Neural crest cell (in vitro differentiated cells): Measurements from ENCODE around the gene S100A7. TPM values are rescaled to one million over a fixed set of nuclear protein-coding genes. Genes with fewer than 3 reads are reported as not detected.
A peak's percentile ranks its signal among the peaks of the same experiment; 100 is the strongest.
"Not testable (repeated sequence)": the region's sequence is repeated elsewhere in the genome, so short reads cannot be mapped to it uniquely, and the experiment has no call there.

Source experiments
- DNase-seq: peaks from one replicate; pipeline ENCODE4 v3.0.0; 2021; ENCODE audit warnings: low read depth, mixed read lengths, low spot score
- H3K27ac Mint-ChIP-seq: one replicate; pipeline ENCODE4 v1.8.0; 2021; ENCODE audit warnings: mild to moderate bottlenecking, mixed read lengths; ENCODE audit not compliant: unreplicated experiment
- H3K27me3 Mint-ChIP-seq: 2 replicates; pipeline ENCODE4 v1.8.0; 2021; ENCODE audit warnings: low read depth, mild to moderate bottlenecking, mixed read lengths
- H3K36me3 Mint-ChIP-seq: 2 replicates; pipeline ENCODE4 v1.8.0; 2021; ENCODE audit warnings: low read depth, mild to moderate bottlenecking, mixed read lengths
- H3K4me1 Mint-ChIP-seq: 2 replicates; pipeline ENCODE4 v1.8.0; 2021; ENCODE audit warnings: mixed read lengths
- H3K4me3 Mint-ChIP-seq: one replicate; pipeline ENCODE4 v1.8.0; 2021; ENCODE audit warnings: mild to moderate bottlenecking, mixed read lengths
- H3K9me3 Mint-ChIP-seq: 2 replicates; pipeline ENCODE4 v1.8.0; 2021; ENCODE audit warnings: mixed read lengths
- total RNA-seq: library from RNA; stranded (reverse); gene quantifications from 2 replicates; pipeline ENCODE4 v1.2.1, GENCODE V29; 2021
- TF ChIP-seq, protein P1 (sequence below): fragments of 200-600 bp; sonication (generic); conservative IDR thresholded peaks from 2 replicates; pipeline ENCODE4 v1.5.0; 2021; ENCODE audit warnings: antibody characterized with exemption, mild to moderate bottlenecking

The S100A7 gene
- total RNA-seq, 1 donor from 2014 or later, result not detected

DNA sequence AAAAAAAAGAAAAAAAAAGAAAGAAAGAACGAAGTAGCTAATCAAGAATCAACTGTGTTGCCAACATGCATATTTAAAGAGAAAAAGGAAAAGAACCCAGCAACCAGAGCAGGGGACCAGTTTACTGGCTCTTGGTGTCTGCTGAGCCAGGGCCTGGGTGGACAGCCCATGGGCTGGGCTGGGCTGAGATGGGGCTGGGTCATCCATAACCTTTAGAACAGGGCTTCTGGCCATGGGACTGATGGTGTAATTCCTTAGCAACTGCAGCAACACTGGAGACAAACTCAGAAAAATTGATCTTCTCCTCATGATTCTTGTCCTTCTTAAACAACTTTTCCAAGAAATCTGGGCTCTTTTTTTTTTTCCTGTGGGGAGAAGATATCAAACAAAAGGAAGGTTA, 33.6 kb downstream of the S100A7 start:
- Mint-ChIP-seq H3K27ac (no peak overlapping the region), H3K4me1 (no peaks in the 10 kb centered on the region), H3K4me3 (no peak overlapping the region), H3K36me3 (no peaks in the 10 kb centered on the region), H3K27me3 (peaks cover 58% of the 10 kb centered on the region), H3K9me3 (no peaks in the 10 kb centered on the region)
- DNase-seq, result no peak
- TF ChIP-seq, protein P1, sequence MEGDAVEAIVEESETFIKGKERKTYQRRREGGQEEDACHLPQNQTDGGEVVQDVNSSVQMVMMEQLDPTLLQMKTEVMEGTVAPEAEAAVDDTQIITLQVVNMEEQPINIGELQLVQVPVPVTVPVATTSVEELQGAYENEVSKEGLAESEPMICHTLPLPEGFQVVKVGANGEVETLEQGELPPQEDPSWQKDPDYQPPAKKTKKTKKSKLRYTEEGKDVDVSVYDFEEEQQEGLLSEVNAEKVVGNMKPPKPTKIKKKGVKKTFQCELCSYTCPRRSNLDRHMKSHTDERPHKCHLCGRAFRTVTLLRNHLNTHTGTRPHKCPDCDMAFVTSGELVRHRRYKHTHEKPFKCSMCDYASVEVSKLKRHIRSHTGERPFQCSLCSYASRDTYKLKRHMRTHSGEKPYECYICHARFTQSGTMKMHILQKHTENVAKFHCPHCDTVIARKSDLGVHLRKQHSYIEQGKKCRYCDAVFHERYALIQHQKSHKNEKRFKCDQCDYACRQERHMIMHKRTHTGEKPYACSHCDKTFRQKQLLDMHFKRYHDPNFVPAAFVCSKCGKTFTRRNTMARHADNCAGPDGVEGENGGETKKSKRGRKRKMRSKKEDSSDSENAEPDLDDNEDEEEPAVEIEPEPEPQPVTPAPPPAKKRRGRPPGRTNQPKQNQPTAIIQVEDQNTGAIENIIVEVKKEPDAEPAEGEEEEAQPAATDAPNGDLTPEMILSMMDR, result no peak

DNA sequence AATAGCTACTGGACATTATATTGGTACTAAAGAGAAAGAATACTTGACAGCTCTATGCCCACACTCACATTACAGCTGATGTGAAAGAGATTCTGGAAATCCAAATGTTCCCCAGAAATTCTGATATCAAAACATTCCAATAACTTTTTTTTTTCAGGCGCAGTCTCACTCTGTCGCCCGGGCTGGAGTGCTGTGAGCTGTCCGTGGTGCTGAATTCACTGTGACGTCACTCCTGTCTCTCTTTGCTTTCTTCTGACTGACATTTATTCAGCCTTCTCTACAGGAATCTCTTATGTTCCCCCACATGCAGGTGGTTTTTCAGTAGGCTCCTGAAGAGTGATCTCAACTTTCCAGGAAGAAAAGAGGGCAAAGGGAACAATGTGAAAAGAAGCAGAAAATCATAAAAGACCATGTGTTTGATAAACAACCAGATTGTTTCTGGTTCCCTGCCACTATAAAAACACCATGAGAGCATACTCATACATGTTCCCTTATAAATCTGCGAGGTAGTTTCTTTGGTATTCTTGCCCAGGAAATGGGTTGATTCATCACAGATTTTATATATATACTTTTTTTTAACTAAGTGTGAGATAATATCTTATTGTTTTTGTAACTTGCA, 37.9 kb downstream of the S100A7 start:
- DNase-seq, result peak; percentile 87

DNA sequence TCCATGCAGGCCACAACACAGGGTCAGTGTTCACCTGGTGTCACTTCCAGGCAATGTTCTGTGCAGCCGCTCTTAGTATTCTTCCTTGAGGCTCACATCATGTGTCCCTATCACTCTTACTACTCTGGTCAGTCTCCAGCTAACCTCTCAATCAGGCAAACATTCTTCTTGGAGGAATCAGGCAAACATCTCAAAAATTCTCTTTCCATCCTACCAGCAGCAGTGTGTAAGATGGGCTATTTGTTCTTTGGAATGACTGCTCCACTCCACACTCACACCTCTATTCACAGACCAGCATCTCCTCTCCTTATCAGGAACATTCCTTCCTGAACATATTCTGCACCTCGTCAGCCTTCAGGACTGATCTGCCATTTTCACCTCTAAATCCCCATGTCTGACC, 40.1 kb downstream of the S100A7 start:
- H3K9me3 Mint-ChIP-seq, result no peaks in the 10 kb centered on the region
- H3K4me3 Mint-ChIP-seq, result no peak overlapping the region
- DNase-seq, result no peak
- H3K27ac Mint-ChIP-seq, result no peak overlapping the region
- H3K27me3 Mint-ChIP-seq, result peaks cover 46% of the 10 kb centered on the region
- TF ChIP-seq, protein P1, result no peak
- H3K4me1 Mint-ChIP-seq, result no peaks in the 10 kb centered on the region
- no peaks in the 10 kb centered on the region for H3K36me3 Mint-ChIP-seq

More for the DNA sequence above, 37.9 kb downstream of the S100A7 start:
- no peak overlapping the region for H3K4me3 Mint-ChIP-seq
- TF ChIP-seq, protein P1, result no peak
- H3K4me1 Mint-ChIP-seq, result no peaks in the 10 kb centered on the region
- H3K36me3 Mint-ChIP-seq, result no peaks in the 10 kb centered on the region
- H3K27me3 Mint-ChIP-seq, result peaks cover 65% of the 10 kb centered on the region
- H3K9me3 Mint-ChIP-seq, result no peaks in the 10 kb centered on the region
- no peak overlapping the region for H3K27ac Mint-ChIP-seq

DNA sequence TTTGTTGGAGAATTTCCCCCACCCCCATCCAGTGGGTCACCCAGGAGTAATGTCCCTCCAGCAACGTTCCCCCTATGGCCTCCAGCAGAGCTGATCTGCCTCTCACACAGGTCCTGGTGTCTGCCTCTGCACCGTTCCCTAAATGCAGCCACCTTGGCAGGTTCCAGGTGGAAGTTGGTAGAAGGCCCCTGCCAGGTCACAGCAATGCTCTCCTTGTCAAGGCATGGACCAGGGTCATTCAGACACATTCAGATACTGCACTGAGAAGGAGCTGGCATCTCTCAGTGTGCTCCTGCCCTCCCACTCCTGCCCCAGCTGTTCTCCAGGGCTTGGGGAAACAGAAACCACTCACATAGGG, 41.0 kb downstream of the S100A7 start:
- not testable (repeated sequence) for H3K9me3 Mint-ChIP-seq, H3K27ac Mint-ChIP-seq, DNase-seq, H3K4me3 Mint-ChIP-seq, H3K36me3 Mint-ChIP-seq, H3K4me1 Mint-ChIP-seq
- H3K27me3 Mint-ChIP-seq, result peaks cover 37% of the 10 kb centered on the region

DNA sequence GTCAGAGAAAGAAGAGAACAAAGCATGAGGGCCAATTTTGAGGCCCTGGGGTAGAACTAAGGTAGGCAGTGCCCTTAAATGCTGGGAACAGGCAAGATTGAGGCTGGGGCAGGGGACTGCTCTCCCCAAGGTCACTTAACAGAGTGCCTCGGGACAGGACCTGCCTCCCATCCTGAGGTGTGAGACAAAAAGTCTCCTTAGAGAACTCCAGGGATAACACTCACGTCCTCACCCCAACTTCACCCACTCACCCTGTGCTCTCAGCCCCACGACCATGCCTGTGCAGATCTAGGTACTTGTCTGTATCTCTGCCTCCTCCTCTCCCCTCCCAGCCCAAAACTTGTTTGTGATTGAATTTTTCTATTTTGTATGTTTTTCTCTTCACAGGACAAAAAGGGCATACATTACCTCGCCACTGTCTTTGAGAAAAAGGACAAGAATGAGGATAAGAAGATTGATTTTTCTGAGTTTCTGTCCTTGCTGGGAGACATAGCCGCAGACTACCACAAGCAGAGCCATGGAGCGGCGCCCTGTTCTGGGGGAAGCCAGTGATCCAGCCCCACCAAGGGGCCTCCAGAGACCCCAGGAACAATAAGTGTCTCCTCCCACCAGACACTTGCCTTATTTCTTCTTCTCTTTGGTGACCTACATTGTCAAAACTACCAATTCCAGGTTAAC, 41.6 kb downstream of the S100A7 start:
- not testable (repeated sequence) for H3K36me3 Mint-ChIP-seq, H3K4me3 Mint-ChIP-seq, DNase-seq, H3K27ac Mint-ChIP-seq, H3K4me1 Mint-ChIP-seq, H3K9me3 Mint-ChIP-seq
- H3K27me3 Mint-ChIP-seq, result peaks cover 35% of the 10 kb centered on the region

DNA sequence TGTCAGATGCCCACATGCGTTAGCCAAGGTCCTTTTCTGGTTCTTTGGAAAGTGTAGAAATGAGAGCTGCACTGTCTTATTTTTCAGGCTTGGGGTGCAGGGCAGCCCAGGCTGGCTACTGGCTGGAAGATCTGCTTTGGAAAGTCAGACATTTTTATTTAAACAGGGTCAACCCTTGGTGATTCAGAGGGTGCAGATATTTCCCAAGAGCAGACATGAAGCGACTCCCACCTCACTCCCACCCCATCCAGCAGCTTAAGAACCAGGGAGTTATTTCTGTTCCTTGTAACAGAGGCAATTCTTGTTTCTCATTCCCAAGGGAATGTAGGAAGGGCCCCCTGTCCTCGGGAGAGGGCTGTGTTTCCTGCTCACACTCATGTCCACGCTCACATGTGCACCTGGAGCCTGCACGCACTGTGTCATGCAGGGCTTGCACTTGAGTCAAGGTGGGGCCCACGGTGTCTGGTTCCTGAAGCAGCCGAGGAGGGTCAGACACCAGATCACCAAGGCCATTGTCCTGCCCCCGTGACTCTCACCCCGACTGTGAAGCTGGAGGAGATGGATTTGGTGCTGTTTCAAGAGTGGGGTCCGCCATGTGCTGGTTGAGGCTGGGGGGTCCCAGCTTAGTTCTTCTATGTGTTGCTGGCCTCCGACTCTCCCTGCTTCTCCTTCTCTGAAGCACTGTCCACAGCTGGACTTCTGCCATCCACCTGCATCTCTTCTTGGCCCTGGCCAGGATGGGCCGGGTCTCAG, 43.1 kb downstream of the S100A7 start:
- no peak overlapping the region for H3K4me3 Mint-ChIP-seq
- TF ChIP-seq, protein P1, result no peak
- H3K27ac Mint-ChIP-seq, result no peak overlapping the region
- no peaks in the 10 kb centered on the region for H3K4me1 Mint-ChIP-seq
- H3K27me3 Mint-ChIP-seq, result peaks cover 32% of the 10 kb centered on the region
- no peak for DNase-seq
- no peaks in the 10 kb centered on the region for H3K9me3 Mint-ChIP-seq
- H3K36me3 Mint-ChIP-seq, result no peaks in the 10 kb centered on the region
